ENCODE data around the gene TNFSF13B. TPM values are rescaled to one million over a fixed set of nuclear protein-coding genes. Genes with fewer than 3 reads are reported as not detected.
"Not testable (repeated sequence)": the region's sequence is repeated elsewhere in the genome, so short reads cannot be mapped to it uniquely, and the experiment has no call there.

The TNFSF13B gene
- total and polyA plus RNA-seq, 12 donors, result 0.52 to 20.8 (median 2.0) TPM

GRCh38 chr13:108267347-108267746 lies 2.2 kb upstream of the TNFSF13B start:
- 84 to 88% methylated on average over 4 of the region's 4 CpGs for whole genome bisulfite sequencing, 2 donors
- peaks cover 0 to 6% (median 0%) of the 10 kb centered on the region in 9 donors for H3K36me3 ChIP-seq
- ATAC-seq (peak in 1 of 8 donors; percentile 56), DNase-seq (no peak)
- H3K4me3 ChIP-seq, result peak overlapping the region in 1 of 10 donors; percentile 29
- peak overlapping the region in 3 of 10 donors; percentile 23 to 95 (median 34) for H3K27ac ChIP-seq
- no peaks in the 10 kb centered on the region for H3K27me3 ChIP-seq
- H3K9me3 ChIP-seq, result no peaks in the 10 kb centered on the region
- no peak for TF ChIP-seq CTCF (IDR thresholded peaks at IDR 0.05)
- H3K4me1 ChIP-seq, result peaks cover 0 to 46% (median 14%) of the 10 kb centered on the region in 9 donors
- intact Hi-C loops (cut with DNase I), result no loop called here

- H3K36me3 ChIP-seq; H3K4me3 ChIP-seq; ATAC-seq; H3K9me3 ChIP-seq; DNase-seq; intact Hi-C loops (cut with DNase I); H3K27me3 ChIP-seq: not testable (repeated sequence)
- WGBS, 2 donors, result 97 to 98% methylated on average over 3 of the region's 3 CpGs
- H3K27ac ChIP-seq, result peak overlapping the region in 3 of 10 donors; percentile 75 to 95 (median 83)
- peaks cover 0 to 51% (median 14%) of the 10 kb centered on the region in 9 donors for H3K4me1 ChIP-seq
Measured at GRCh38 chr13:108267855-108268254, 1.7 kb upstream of the TNFSF13B start.

- intact Hi-C loops (cut with DNase I), result no loop called here
- Histone ChIP-seq H3K27me3 (no peaks in the 10 kb centered on the region), H3K36me3 (peaks cover 0 to 6% (median 0%) of the 10 kb centered on the region in 9 donors), H3K4me3 (no peak overlapping the region), H3K4me1 (peaks cover 0 to 58% (median 14%) of the 10 kb centered on the region in 9 donors), H3K27ac (peak overlapping the region in 5 of 10 donors; percentile 70 to 95 (median 75)), H3K9me3 (no peaks in the 10 kb centered on the region)
- DNase-seq (no peak), ATAC-seq (no peak)
- 72 to 77% methylated on average over 4 of the region's 4 CpGs for WGBS, 2 donors
- TF ChIP-seq CTCF (IDR thresholded peaks at IDR 0.05), result no peak
Measured at GRCh38 chr13:108268466-108269112, 929 bp upstream of the TNFSF13B start.

GRCh38 chr13:108270442-108270841 lies 924 bp downstream of the TNFSF13B start:
- Histone ChIP-seq H3K4me3 (peak overlapping the region in 9 of 10 donors; percentile 23 to 64 (median 50)), H3K27ac (peak overlapping the region in 8 of 10 donors; percentile 42 to 95 (median 71)), H3K27me3 (no peaks in the 10 kb centered on the region), H3K36me3 (peaks cover 0 to 6% (median 0%) of the 10 kb centered on the region in 9 donors), H3K4me1 (peaks cover 0 to 62% (median 14%) of the 10 kb centered on the region in 9 donors), H3K9me3 (no peaks in the 10 kb centered on the region)
- no peak for TF ChIP-seq CTCF (IDR thresholded peaks at IDR 0.05)
- DNase-seq (no peak), ATAC-seq (peak in 4 of 8 donors; percentile 18 to 30 (median 24))
- intact Hi-C loops (cut with DNase I), result loop anchor here in 1 of 10 donors (10.0 kb wide), 1 partner anchor 46 kb away; no protein-coding TSS in a partner anchor
- 36 to 42% methylated on average over 3 of the region's 3 CpGs for WGBS, 2 donors

- intact Hi-C loops (cut with DNase I), result loop anchor here in 1 of 10 donors (10.0 kb wide), 1 partner anchor 48 kb away; no protein-coding TSS in a partner anchor
- Histone ChIP-seq H3K27me3 (no peaks in the 10 kb centered on the region), H3K4me3 (peak overlapping the region in 1 of 10 donors; percentile 64), H3K9me3 (no peaks in the 10 kb centered on the region), H3K36me3 (no peaks in the 10 kb centered on the region), H3K27ac (peak overlapping the region in 1 of 10 donors; percentile 95), H3K4me1 (peaks cover 0 to 55% (median 14%) of the 10 kb centered on the region in 9 donors)
- ATAC-seq, result no peak
- TF ChIP-seq CTCF (IDR thresholded peaks at IDR 0.05), result no peak
- DNase-seq, result no peak
Measured at GRCh38 chr13:108272333-108272732, 2.8 kb downstream of the TNFSF13B start.

All from heart right ventricle (tissue), 16 donors.